ENCODE data around the gene LIME1. TPM values are rescaled to one million over a fixed set of nuclear protein-coding genes. Genes with fewer than 3 reads are reported as not detected.

The LIME1 gene
- total and polyA plus RNA-seq, 10 of the 15 experiments (the other 5 are each of a cell fraction or from before 2014, with no cell fraction given), result 0.35 to 154 (median 49.9) TPM

DNA sequence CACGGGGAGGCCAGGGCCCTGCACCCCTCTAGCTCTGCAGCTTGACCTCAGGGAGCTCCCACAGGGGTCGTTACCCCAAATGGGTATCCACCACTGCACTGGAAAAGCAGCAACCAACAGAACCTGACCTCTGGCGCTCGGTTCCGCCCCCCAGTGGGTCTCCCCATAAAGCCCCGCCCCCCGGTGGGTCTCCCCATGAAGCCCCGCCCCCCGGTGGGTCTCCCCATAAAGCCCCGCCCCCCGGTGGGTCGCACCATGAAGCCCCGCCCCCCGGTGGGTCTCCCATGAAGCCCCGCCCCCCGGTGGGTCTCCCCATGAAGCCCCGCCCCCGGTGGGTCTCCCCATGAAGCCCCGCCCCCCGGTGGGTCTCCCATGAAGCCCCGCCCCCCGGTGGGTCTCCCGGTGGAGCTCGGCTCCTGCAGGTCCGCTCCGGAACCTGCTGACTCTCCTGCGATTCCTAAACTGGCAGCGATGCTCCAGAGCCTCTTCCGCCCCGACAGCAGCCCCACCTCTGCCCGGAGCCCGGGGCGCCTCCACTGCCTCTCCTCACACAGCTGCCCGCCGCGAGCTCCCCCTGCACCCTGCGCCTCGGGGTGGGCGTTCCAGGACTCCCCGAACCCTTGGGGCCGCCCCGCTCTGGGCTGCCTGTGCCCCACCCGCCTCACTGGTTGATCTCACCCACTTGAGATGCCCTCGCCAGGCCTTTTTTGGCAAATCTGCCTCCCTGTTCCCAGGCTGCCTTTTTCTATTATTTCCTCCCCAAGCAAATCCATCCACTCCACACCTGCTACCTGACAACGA is 15.2 kb downstream of the LIME1 start:
- ChIA-PET RAD21 (ENCODE audit: unreplicated experiment) (no interaction called here), SMC1A (ENCODE audit: uncharacterized antibody, unreplicated experiment) (interaction anchor here (0.8 kb wide), 1 partner anchor 353 kb away, joined by 5 read pairs; no protein-coding TSS in a partner anchor), POLR2A (no interaction called here), CTCF (no interaction called here)
- Histone ChIP-seq H3K27me3 (replicated peaks in 1 of 2; ENCODE audit: control insufficient read depth in 2 of 2, insufficient read depth in 2 of 2, low read length in 1 of 2) (peaks cover 0 to 2% of the 10 kb centered on the region in 2 experiments; a peak in 1 of 4 replicates), H3K79me2 (ENCODE audit: control insufficient read depth, insufficient read depth, low read length) (no peaks in the 10 kb centered on the region), H3K4me2 (ENCODE audit: control insufficient read depth, insufficient read depth) (no peak overlapping the region), H3K9ac (ENCODE audit: control insufficient read depth, insufficient read depth, low read length) (no peak overlapping the region), H3K9me3 (replicated peaks; ENCODE audit: control insufficient read depth, insufficient read depth, low read length) (no peaks in the 10 kb centered on the region), H3K36me3 (ENCODE audit: control insufficient read depth in 2 of 2, insufficient read depth in 2 of 2, low read length in 1 of 2) (no peaks in the 10 kb centered on the region), H4K20me1 (ENCODE audit: control insufficient read depth, insufficient read depth) (no peaks in the 10 kb centered on the region), H3K4me1 (ENCODE audit: control insufficient read depth, insufficient read depth, low read length) (no peaks in the 10 kb centered on the region), H2AFZ (ENCODE audit: control insufficient read depth, low read depth, low read length) (no peak overlapping the region), H3K4me3 (no peak overlapping the region), H3K27ac (ENCODE audit: control insufficient read depth, insufficient read depth) (no peak overlapping the region)
- BruUV-seq (replicated peaks), result no TSS peak
- ATAC-seq (no peak), DNase-seq (ENCODE audit: low read depth, low spot score) (no peak), FAIRE-seq (no peak)
- intact Hi-C loops (cut with micrococcal nuclease; ENCODE audit: unreplicated experiment), result no loop called here
- 77% methylated on average over 25 of the region's 45 CpGs for WGBS (ENCODE audit: insufficient coverage, insufficient replicate concordance, low lambda C conversion rate, missing lambda C conversion rate)
- in situ Hi-C loops (cut with MboI), result no loop called here
- TF ChIP-seq ZNF384 (IDR thresholded peaks at IDR 0.05; ENCODE audit: borderline replicate concordance, low read depth, low read length) (no peak), ESRRA (IDR thresholded peaks at IDR 0.05; ENCODE audit: low read length) (no peak), EED (IDR thresholded peaks at IDR 0.05; ENCODE audit: low read depth) (no peak), HDAC6 (IDR thresholded peaks at IDR 0.05; ENCODE audit: unreplicated experiment) (no peak), CEBPZ (IDR thresholded peaks at IDR 0.05; ENCODE audit: low read depth, low read length) (no peak), ZZZ3 (IDR thresholded peaks at IDR 0.05; ENCODE audit: control insufficient read depth, insufficient read length, low read depth) (no peak), RAD51 (IDR thresholded peaks at IDR 0.05) (no peak), POLR2AphosphoS2 (IDR thresholded peaks at IDR 0.05; ENCODE audit: low read depth, low read length) (no peak), FOXM1 (IDR thresholded peaks at IDR 0.05; ENCODE audit: low read depth, low read length) (no peak)
- TF ChIP-seq, protein P1, sequence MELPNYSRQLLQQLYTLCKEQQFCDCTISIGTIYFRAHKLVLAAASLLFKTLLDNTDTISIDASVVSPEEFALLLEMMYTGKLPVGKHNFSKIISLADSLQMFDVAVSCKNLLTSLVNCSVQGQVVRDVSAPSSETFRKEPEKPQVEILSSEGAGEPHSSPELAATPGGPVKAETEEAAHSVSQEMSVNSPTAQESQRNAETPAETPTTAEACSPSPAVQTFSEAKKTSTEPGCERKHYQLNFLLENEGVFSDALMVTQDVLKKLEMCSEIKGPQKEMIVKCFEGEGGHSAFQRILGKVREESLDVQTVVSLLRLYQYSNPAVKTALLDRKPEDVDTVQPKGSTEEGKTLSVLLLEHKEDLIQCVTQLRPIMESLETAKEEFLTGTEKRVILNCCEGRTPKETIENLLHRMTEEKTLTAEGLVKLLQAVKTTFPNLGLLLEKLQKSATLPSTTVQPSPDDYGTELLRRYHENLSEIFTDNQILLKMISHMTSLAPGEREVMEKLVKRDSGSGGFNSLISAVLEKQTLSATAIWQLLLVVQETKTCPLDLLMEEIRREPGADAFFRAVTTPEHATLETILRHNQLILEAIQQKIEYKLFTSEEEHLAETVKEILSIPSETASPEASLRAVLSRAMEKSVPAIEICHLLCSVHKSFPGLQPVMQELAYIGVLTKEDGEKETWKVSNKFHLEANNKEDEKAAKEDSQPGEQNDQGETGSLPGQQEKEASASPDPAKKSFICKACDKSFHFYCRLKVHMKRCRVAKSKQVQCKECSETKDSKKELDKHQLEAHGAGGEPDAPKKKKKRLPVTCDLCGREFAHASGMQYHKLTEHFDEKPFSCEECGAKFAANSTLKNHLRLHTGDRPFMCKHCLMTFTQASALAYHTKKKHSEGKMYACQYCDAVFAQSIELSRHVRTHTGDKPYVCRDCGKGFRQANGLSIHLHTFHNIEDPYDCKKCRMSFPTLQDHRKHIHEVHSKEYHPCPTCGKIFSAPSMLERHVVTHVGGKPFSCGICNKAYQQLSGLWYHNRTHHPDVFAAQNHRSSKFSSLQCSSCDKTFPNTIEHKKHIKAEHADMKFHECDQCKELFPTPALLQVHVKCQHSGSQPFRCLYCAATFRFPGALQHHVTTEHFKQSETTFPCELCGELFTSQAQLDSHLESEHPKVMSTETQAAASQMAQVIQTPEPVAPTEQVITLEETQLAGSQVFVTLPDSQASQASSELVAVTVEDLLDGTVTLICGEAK (IDR thresholded peaks at IDR 0.05; ENCODE audit: borderline replicate concordance), result no peak
- TF ChIP-seq, protein P2, sequence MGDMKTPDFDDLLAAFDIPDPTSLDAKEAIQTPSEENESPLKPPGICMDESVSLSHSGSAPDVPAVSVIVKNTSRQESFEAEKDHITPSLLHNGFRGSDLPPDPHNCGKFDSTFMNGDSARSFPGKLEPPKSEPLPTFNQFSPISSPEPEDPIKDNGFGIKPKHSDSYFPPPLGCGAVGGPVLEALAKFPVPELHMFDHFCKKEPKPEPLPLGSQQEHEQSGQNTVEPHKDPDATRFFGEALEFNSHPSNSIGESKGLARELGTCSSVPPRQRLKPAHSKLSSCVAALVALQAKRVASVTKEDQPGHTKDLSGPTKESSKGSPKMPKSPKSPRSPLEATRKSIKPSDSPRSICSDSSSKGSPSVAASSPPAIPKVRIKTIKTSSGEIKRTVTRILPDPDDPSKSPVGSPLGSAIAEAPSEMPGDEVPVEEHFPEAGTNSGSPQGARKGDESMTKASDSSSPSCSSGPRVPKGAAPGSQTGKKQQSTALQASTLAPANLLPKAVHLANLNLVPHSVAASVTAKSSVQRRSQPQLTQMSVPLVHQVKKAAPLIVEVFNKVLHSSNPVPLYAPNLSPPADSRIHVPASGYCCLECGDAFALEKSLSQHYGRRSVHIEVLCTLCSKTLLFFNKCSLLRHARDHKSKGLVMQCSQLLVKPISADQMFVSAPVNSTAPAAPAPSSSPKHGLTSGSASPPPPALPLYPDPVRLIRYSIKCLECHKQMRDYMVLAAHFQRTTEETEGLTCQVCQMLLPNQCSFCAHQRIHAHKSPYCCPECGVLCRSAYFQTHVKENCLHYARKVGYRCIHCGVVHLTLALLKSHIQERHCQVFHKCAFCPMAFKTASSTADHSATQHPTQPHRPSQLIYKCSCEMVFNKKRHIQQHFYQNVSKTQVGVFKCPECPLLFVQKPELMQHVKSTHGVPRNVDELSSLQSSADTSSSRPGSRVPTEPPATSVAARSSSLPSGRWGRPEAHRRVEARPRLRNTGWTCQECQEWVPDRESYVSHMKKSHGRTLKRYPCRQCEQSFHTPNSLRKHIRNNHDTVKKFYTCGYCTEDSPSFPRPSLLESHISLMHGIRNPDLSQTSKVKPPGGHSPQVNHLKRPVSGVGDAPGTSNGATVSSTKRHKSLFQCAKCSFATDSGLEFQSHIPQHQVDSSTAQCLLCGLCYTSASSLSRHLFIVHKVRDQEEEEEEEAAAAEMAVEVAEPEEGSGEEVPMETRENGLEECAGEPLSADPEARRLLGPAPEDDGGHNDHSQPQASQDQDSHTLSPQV (IDR thresholded peaks at IDR 0.05), result no peak

Measured in GM12878 (cell line).